Astrocyte (in vitro differentiated cells and primary cell): ENCODE data around the gene PRXL2B. TPM values are rescaled to one million over a fixed set of nuclear protein-coding genes. Genes with fewer than 3 reads are reported as not detected.

Experiments
- DNase-seq: peaks from one replicate; pipeline ENCODE4 v3.0.0-alpha.2; 2010; ENCODE audit warnings: low read depth
- FAIRE-seq: peaks from 2 replicates; lab custom pipeline; 2011; peaks lifted over from hg19 to GRCh38; lab: Jason Lieb, UNC
- H2AFZ ChIP-seq: 2 replicates; pipeline ENCODE4 v1.6.0; 2012; ENCODE audit warnings: low read depth, low read length, inconsistent platforms
- H3K27ac ChIP-seq: 2 replicates; pipeline ENCODE4 v1.5.1; 2011; ENCODE audit warnings: low read depth, low read length, inconsistent platforms
- H3K27me3 ChIP-seq: 2 replicates; pipeline ENCODE4 v1.6.0; 2011; ENCODE audit warnings: low read length, inconsistent platforms; ENCODE audit not compliant: insufficient read depth
- H3K36me3 ChIP-seq: 2 replicates; pipeline ENCODE4 v1.5.1; 2011; ENCODE audit warnings: low read length, inconsistent platforms; ENCODE audit not compliant: insufficient read depth
- H3K4me1 ChIP-seq: 2 replicates; pipeline ENCODE4 v1.5.1; 2011; ENCODE audit warnings: low read length, inconsistent platforms; ENCODE audit not compliant: insufficient read depth
- H3K4me2 ChIP-seq: 2 replicates; pipeline ENCODE4 v1.6.0; 2012; ENCODE audit warnings: low read length, inconsistent platforms
- H3K4me3 ChIP-seq: 2 replicates; pipeline ENCODE4 v1.5.1; 2011; ENCODE audit warnings: low read depth, mild to moderate bottlenecking, low read length, inconsistent platforms; ENCODE audit not compliant: insufficient read depth
- H3K79me2 ChIP-seq: 2 replicates; pipeline ENCODE4 v1.6.0; 2012; ENCODE audit warnings: mild to moderate bottlenecking, low read length, inconsistent platforms; ENCODE audit not compliant: insufficient read depth
- H3K9ac ChIP-seq: 2 replicates; pipeline ENCODE4 v1.6.0; 2012; ENCODE audit warnings: mild to moderate bottlenecking, low read length, inconsistent platforms
- H3K9me3 ChIP-seq: 2 replicates; pipeline ENCODE4 v1.5.1; 2012; ENCODE audit warnings: low read depth, mild to moderate bottlenecking, low read length, inconsistent platforms; ENCODE audit not compliant: insufficient read depth
- H4K20me1 ChIP-seq: 2 replicates; pipeline ENCODE4 v1.6.0; 2012; ENCODE audit warnings: low read length, inconsistent platforms; ENCODE audit not compliant: insufficient read depth
- H3K27ac Mint-ChIP-seq: one replicate; pipeline ENCODE4 v1.8.0; 2021; ENCODE audit warnings: mild to moderate bottlenecking, mixed read lengths; ENCODE audit not compliant: unreplicated experiment
- H3K27me3 Mint-ChIP-seq: one replicate; pipeline ENCODE4 v1.8.0; 2021; ENCODE audit warnings: low read depth, mixed read lengths; ENCODE audit not compliant: unreplicated experiment
- H3K36me3 Mint-ChIP-seq: one replicate; pipeline ENCODE4 v1.8.0; 2021; ENCODE audit warnings: low read depth, mixed read lengths; ENCODE audit not compliant: unreplicated experiment
- H3K4me1 Mint-ChIP-seq: one replicate; pipeline ENCODE4 v1.8.0; 2021; ENCODE audit warnings: low read depth, mixed read lengths; ENCODE audit not compliant: unreplicated experiment
- H3K4me3 Mint-ChIP-seq: one replicate; pipeline ENCODE4 v1.8.0; 2021; ENCODE audit warnings: mild to moderate bottlenecking, moderate library complexity, mixed read lengths; ENCODE audit not compliant: unreplicated experiment
- H3K9me3 Mint-ChIP-seq: one replicate; pipeline ENCODE4 v1.8.0; 2021; ENCODE audit warnings: mild to moderate bottlenecking, mixed read lengths; ENCODE audit not compliant: unreplicated experiment
- CTCF ChIP-seq: IDR thresholded peaks from 2 replicates; pipeline ENCODE4 v1.5.1; 2011; ENCODE audit warnings: low read depth, mild to moderate bottlenecking, inconsistent platforms, low read length, moderate library complexity; ENCODE audit not compliant: insufficient read depth
- EZH2 ChIP-seq: IDR thresholded peaks from 2 replicates; pipeline ENCODE4 v1.6.1; 2012; ENCODE audit warnings: mild to moderate bottlenecking, low read length, inconsistent platforms; ENCODE audit not compliant: insufficient read depth
- total RNA-seq: library from RNA; stranded (reverse); gene quantifications from 2 replicates; pipeline ENCODE4 v1.2.1, GENCODE V29; 2021

Gene PRXL2B
- total RNA-seq, 1 donor from 2014 or later, result 19.2 TPM

GRCh38 chr1:2589431-2590232 lies 3.1 kb downstream of the PRXL2B start:
- Histone ChIP-seq H3K4me1 (peaks cover 19% of the 10 kb centered on the region), H3K9me3 (no peaks in the 10 kb centered on the region), H3K36me3 (no peaks in the 10 kb centered on the region), H3K9ac (no peak overlapping the region), H3K4me3 (no peak overlapping the region), H2AFZ (no peak overlapping the region), H3K27me3 (no peaks in the 10 kb centered on the region), H3K79me2 (no peaks in the 10 kb centered on the region), H4K20me1 (no peaks in the 10 kb centered on the region), H3K27ac (no peak overlapping the region), H3K4me2 (no peak overlapping the region)
- Mint-ChIP-seq H3K36me3 (no peaks in the 10 kb centered on the region), H3K4me1 (peaks cover 1% of the 10 kb centered on the region), H3K9me3 (no peaks in the 10 kb centered on the region), H3K27me3 (no peaks in the 10 kb centered on the region), H3K27ac (no peak overlapping the region), H3K4me3 (no peak overlapping the region)
- FAIRE-seq (no peak), DNase-seq (no peak)
- TF ChIP-seq CTCF (no peak), EZH2 (no peak)

- H4K20me1 ChIP-seq, result no peaks in the 10 kb centered on the region
- Mint-ChIP-seq H3K4me1 (no peaks in the 10 kb centered on the region), H3K27ac (no peak overlapping the region), H3K9me3 (no peaks in the 10 kb centered on the region), H3K27me3 (no peaks in the 10 kb centered on the region), H3K4me3 (no peak overlapping the region), H3K36me3 (no peaks in the 10 kb centered on the region)
- no peaks in the 10 kb centered on the region for H3K27me3 ChIP-seq
- H3K27ac ChIP-seq, result no peak overlapping the region
- peaks cover 12% of the 10 kb centered on the region for H3K4me1 ChIP-seq
- DNase-seq (no peak), FAIRE-seq (no peak)
- H3K4me2 ChIP-seq, result no peak overlapping the region
- no peaks in the 10 kb centered on the region for H3K9me3 ChIP-seq
- H2AFZ ChIP-seq, result no peak overlapping the region
- no peak for TF ChIP-seq EZH2
- no peak overlapping the region for H3K4me3 ChIP-seq
- no peaks in the 10 kb centered on the region for H3K79me2 ChIP-seq
- no peaks in the 10 kb centered on the region for H3K36me3 ChIP-seq
- H3K9ac ChIP-seq, result no peak overlapping the region
These were observed 3.9 kb downstream of the PRXL2B start for GRCh38 chr1:2590233-2591141.

- Histone ChIP-seq H3K9me3 (no peaks in the 10 kb centered on the region), H3K36me3 (no peaks in the 10 kb centered on the region), H3K4me1 (peaks cover 9% of the 10 kb centered on the region), H4K20me1 (no peaks in the 10 kb centered on the region), H3K9ac (no peak overlapping the region), H3K4me3 (no peak overlapping the region), H2AFZ (no peak overlapping the region), H3K4me2 (no peak overlapping the region), H3K27ac (no peak overlapping the region), H3K27me3 (no peaks in the 10 kb centered on the region), H3K79me2 (no peaks in the 10 kb centered on the region)
- TF ChIP-seq EZH2 (no peak), CTCF (no peak)
- H3K27ac Mint-ChIP-seq, result no peak overlapping the region
- no peak for DNase-seq
- no peak for FAIRE-seq
- H3K36me3 Mint-ChIP-seq, result no peaks in the 10 kb centered on the region
- no peaks in the 10 kb centered on the region for H3K9me3 Mint-ChIP-seq
- H3K4me3 Mint-ChIP-seq, result no peak overlapping the region
- H3K27me3 Mint-ChIP-seq, result no peaks in the 10 kb centered on the region
- H3K4me1 Mint-ChIP-seq, result no peaks in the 10 kb centered on the region
These were observed 4.6 kb downstream of the PRXL2B start for GRCh38 chr1:2591233-2591580.
